A549 (cell line): ENCODE results near the gene TPST1. TPM values are rescaled to one million over a fixed set of nuclear protein-coding genes. Genes with fewer than 3 reads are reported as not detected.

Source experiments
- ATAC-seq, 2 experiments: fragments of 200-7000 bp in 1 of 2; fragments of >200 bp in 1 of 2; cut with Nextera tagmentation in 1 of 2; cut with Tn5 transposase in 1 of 2; 3 replicates each; pipeline versions ENCODE4 v1.8.0 to v1.9.1; 2018 to 2020; ENCODE audit warnings: mild to moderate bottlenecking in 1 of 2, moderate library complexity in 1 of 2
- CTCF ChIA-PET: fragments of 300-600 bp; sonication (Branson Sonifier 250); formaldehyde crosslinking; extraction: SDS; loops from one replicate; lab custom pipeline; 2021; ENCODE audit warnings: antibody characterized with exemption, inconsistent platforms; lab: Yijun Ruan, JAX
- POLR2A ChIA-PET: fragments of 350-600 bp; formaldehyde crosslinking; extraction: SDS; loops from one replicate; lab custom pipeline; 2021; ENCODE audit warnings: antibody characterized with exemption, inconsistent platforms; lab: Yijun Ruan, JAX
- DNase-seq, 2 experiments: peaks; one replicate each; pipeline versions ENCODE4 v3.0.0 to v3.0.0-alpha.2; 2011 to 2016; ENCODE audit warnings: low read depth in 1 of 2, low spot score in 1 of 2
- FAIRE-seq: peaks from 2 replicates; lab custom pipeline; 2011; peaks lifted over from hg19 to GRCh38; lab: Jason Lieb, UNC
- H3K27ac ChIP-seq, 2 experiments: fragments of >200 bp; sonication (Bioruptor Twin); formaldehyde crosslinking; 3 replicates each; pipeline ENCODE4 v1.5.1; 2016 to 2017
- H3K4me1 ChIP-seq: fragments of >200 bp; sonication (Bioruptor Twin); formaldehyde crosslinking; 3 replicates; pipeline ENCODE4 v1.6.1; 2016
- H3K4me2 ChIP-seq: fragments of >200 bp; sonication (Bioruptor Twin); formaldehyde crosslinking; 3 replicates; pipeline ENCODE4 v1.6.1; 2016
- H3K4me3 ChIP-seq: fragments of >200 bp; sonication (Bioruptor Twin); formaldehyde crosslinking; 3 replicates; pipeline ENCODE4 v1.5.1; 2016
- H3K9me3 ChIP-seq: fragments of >200 bp; sonication (Bioruptor Twin); formaldehyde crosslinking; 3 replicates; pipeline ENCODE4 v1.6.1; 2016
- BCL3 ChIP-seq: fragments of >200 bp; sonication (Bioruptor Twin); formaldehyde crosslinking; IDR thresholded peaks from 3 replicates; pipeline ENCODE4 v1.6.1; 2016
- CEBPB ChIP-seq, 2 experiments: fragments of >200 bp in 1 of 2; sonication (Bioruptor Twin) in 1 of 2; formaldehyde crosslinking in 1 of 2; IDR thresholded peaks; 2 replicates each; pipeline ENCODE4 v1.6.1; 2012 to 2016
- CHD2 ChIP-seq: fragments of 150-350 bp; IDR thresholded peaks from 2 replicates; pipeline ENCODE4 v1.6.1; 2014; ENCODE audit warnings: low read length; ENCODE audit not compliant: partially characterized antibody
- EHF ChIP-seq: fragments of 250-450 bp; sonication (Bioruptor Pico); IDR thresholded peaks from 2 replicates; pipeline ENCODE4 v1.5.0; 2020; ENCODE audit warnings: mild to moderate bottlenecking
- GATA3 ChIP-seq: IDR thresholded peaks from 2 replicates; pipeline ENCODE4 v1.6.1; 2012; ENCODE audit warnings: borderline replicate concordance
- HEYL ChIP-seq: fragments of 250-450 bp; sonication (Bioruptor Pico); IDR thresholded peaks from 2 replicates; pipeline ENCODE4 v1.8.0; 2021; ENCODE audit warnings: mild to moderate bottlenecking, moderate library complexity
- HOXB5 ChIP-seq: fragments of 250-450 bp; sonication (Bioruptor Pico); IDR thresholded peaks from 2 replicates; pipeline ENCODE4 v1.5.0; 2020; ENCODE audit warnings: mild to moderate bottlenecking, moderate library complexity
- KDM1A ChIP-seq: fragments of 200-600 bp; sonication (generic); IDR thresholded peaks from 2 replicates; pipeline ENCODE4 v1.6.1; 2016; ENCODE audit warnings: low read depth, mild to moderate bottlenecking
- MAFK ChIP-seq: fragments of 450-650 bp; IDR thresholded peaks from 2 replicates; pipeline ENCODE4 v1.6.1; 2014; ENCODE audit not compliant: partially characterized antibody
- NPAS2 ChIP-seq: fragments of 250-450 bp; sonication (Bioruptor Pico); IDR thresholded peaks from 2 replicates; pipeline ENCODE4 v1.8.0; 2022; ENCODE audit warnings: mild to moderate bottlenecking, moderate library complexity, borderline replicate concordance
- POLR2A ChIP-seq: IDR thresholded peaks from 2 replicates; pipeline ENCODE4 v1.6.1; 2012; ENCODE audit warnings: mild to moderate bottlenecking, low read length
- RCOR1 ChIP-seq: fragments of 150-350 bp; IDR thresholded peaks from 2 replicates; pipeline ENCODE4 v1.6.1; 2014; ENCODE audit warnings: antibody characterized with exemption, low read length, low read depth
- SREBF2 ChIP-seq: fragments of 450-650 bp; IDR thresholded peaks from 2 replicates; pipeline ENCODE4 v1.6.1; 2014; ENCODE audit warnings: mild to moderate bottlenecking, moderate library complexity
- TP53 ChIP-seq: fragments of 250-450 bp; sonication (Bioruptor Pico); IDR thresholded peaks from 2 replicates; pipeline ENCODE4 v1.5.0; 2021; ENCODE audit warnings: mild to moderate bottlenecking, moderate library complexity
- ZFP36 ChIP-seq: fragments of 450-650 bp; IDR thresholded peaks from 2 replicates; pipeline ENCODE4 v1.6.1; 2014; ENCODE audit warnings: borderline replicate concordance; ENCODE audit not compliant: partially characterized antibody
- WGBS: methylation state at CpG from one replicate; pipeline ENCODE4 v1.1.6; 2017; ENCODE audit errors: missing lambda C conversion rate; 5-methylcytosine and 5-hydroxymethylcytosine counted together
- polyA plus RNA-seq, 4 experiments: library from polyadenylated mRNA; depleted of rRNA in 3 of 4; stranded (reverse); fragments of >200 nt; fragmentation: RNase III in 1 of 4; extraction: RNeasy Plus Mini Kit Qiagen cat#74134 plus additional on column Dnase treatment in 1 of 4; gene quantifications; 2 replicates in 3 of 4; 3 replicates in 1 of 4; pipeline ENCODE4 v1.2.3, GENCODE V29; 2011 to 2017
- TF ChIP-seq, protein P1 (sequence below): fragments of 250-450 bp; sonication (Bioruptor Pico); IDR thresholded peaks from 2 replicates; pipeline ENCODE4 v1.5.0; 2020; ENCODE audit warnings: low read depth, mild to moderate bottlenecking, moderate library complexity
- TF ChIP-seq, protein P2 (sequence below): fragments of 250-450 bp; sonication (Bioruptor Pico); IDR thresholded peaks from 2 replicates; pipeline ENCODE4 v1.5.0; 2021; ENCODE audit warnings: mild to moderate bottlenecking, moderate library complexity, borderline replicate concordance
- TF ChIP-seq, protein P3 (sequence below): fragments of >200 bp; sonication (Bioruptor Twin); formaldehyde crosslinking; IDR thresholded peaks from 2 replicates; pipeline ENCODE4 v1.6.1; 2016

The TPST1 gene
- polyA plus RNA-seq, 2 of the 4 experiments (the other 2 are of a cell fraction): 14.6 to 20.4 TPM

DNA sequence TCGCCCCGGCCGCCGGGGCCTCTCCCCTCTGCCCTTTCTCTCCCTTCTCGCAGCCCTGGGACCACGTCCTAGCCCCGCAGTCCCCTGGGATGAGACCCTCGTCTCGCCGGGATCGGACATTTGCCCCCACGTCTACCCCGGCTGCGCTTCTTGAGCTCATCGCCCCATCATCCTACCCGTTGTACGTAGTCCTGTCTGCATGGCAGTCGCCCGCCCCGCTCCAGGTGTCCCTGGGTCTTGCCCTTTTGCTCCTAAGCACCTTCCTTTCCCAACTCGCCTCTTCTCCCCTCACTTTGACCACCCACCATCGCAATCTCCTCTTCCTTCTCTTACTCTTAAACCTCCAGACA lies 582 bp downstream of the TPST1 start (continued):
- TF ChIP-seq MAFK (no peak), RCOR1 (no peak), TP53 (CRISPR knock-in tag) (no peak), ZFP36 (no peak), NPAS2 (CRISPR knock-in tag) (no peak)
- TF ChIP-seq, protein P1, sequence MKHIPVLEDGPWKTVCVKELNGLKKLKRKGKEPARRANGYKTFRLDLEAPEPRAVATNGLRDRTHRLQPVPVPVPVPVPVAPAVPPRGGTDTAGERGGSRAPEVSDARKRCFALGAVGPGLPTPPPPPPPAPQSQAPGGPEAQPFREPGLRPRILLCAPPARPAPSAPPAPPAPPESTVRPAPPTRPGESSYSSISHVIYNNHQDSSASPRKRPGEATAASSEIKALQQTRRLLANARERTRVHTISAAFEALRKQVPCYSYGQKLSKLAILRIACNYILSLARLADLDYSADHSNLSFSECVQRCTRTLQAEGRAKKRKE: no peak
- TF ChIP-seq, protein P2, sequence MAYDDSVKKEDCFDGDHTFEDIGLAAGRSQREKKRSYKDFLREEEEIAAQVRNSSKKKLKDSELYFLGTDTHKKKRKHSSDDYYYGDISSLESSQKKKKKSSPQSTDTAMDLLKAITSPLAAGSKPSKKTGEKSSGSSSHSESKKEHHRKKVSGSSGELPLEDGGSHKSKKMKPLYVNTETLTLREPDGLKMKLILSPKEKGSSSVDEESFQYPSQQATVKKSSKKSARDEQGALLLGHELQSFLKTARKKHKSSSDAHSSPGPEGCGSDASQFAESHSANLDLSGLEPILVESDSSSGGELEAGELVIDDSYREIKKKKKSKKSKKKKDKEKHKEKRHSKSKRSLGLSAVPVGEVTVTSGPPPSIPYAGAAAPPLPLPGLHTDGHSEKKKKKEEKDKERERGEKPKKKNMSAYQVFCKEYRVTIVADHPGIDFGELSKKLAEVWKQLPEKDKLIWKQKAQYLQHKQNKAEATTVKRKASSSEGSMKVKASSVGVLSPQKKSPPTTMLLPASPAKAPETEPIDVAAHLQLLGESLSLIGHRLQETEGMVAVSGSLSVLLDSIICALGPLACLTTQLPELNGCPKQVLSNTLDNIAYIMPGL (CRISPR knock-in tag): no peak
- TF ChIP-seq, all 56 proteins: peak for 0

DNA sequence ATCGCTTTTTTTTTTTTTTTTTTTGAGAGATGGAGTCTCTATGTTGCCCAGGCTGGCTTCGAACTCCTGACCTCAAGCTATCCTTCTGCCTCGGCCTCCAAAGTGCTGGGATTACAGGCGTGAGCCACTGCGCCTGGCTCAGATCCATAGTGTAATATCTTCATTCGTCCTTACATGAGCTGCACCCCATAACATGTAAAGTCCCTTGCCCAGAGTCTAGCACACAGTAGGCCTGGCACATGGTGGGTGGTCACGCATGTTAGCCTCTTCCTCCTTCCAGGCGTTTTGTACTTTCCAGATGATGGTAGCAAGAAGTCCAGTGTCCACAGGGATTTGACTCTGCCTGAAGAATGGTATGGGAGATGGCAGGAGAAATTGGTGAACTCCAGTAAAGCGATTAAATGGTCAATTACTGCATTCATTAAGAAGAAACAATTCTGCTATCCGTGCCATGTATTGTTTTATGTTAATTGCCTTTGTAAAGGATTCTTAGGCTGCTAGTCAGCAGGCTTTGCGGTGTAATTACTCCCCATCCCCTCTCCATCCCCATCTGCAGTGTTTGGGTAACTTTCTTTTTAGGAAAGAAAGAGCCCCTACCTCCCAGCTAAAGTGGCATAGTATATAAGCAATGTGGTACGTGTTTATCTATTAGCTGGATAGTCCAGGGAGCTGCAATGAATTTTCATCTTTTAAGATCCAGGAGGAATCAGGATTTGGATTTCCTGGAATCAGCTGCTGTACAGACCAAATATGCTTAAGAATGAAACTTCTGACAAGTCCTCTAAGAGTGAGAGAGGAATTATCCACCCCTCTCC lies 1.2 kb downstream of the TPST1 start:
- H3K27ac ChIP-seq: peak overlapping the region; percentile 67 to 94; a peak in 4 of 6 replicates
- DNase-seq: no peak
- H3K4me2 ChIP-seq: peak overlapping the region; percentile 73
- 82% methylated on average over 12 of the region's 12 CpGs for whole genome bisulfite sequencing
- FAIRE-seq: no peak
- no peak for ATAC-seq
- ChIA-PET CTCF (interaction anchor here (0.7 to 2.2 kb wide), 4 partner anchors 12 to 204 kb away, joined by 3 to 8 read pairs (median 3); no protein-coding TSS in a partner anchor), POLR2A (interaction anchor here (0.6 to 0.7 kb wide), 5 partner anchors 11 to 78 kb away, joined by 3 to 4 read pairs (median 4); no protein-coding TSS in a partner anchor)
- peak overlapping the region; percentile 75 for H3K4me3 ChIP-seq
- 0 out of 3 replicates have a peak, but pooled peaks cover 6% of the 10 kb centered on the region for H3K4me1 ChIP-seq
- no peaks in the 10 kb centered on the region for H3K9me3 ChIP-seq
- TF ChIP-seq, protein P3, sequence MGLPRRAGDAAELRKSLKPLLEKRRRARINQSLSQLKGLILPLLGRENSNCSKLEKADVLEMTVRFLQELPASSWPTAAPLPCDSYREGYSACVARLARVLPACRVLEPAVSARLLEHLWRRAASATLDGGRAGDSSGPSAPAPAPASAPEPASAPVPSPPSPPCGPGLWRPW: no peak
- TF ChIP-seq HEYL (no peak), EHF (CRISPR knock-in tag) (no peak), CEBPB (IDR thresholded peaks at IDR 0.05) (no peak), BCL3 (no peak), SREBF2 (no peak), HOXB5 (no peak), POLR2A (no peak), CHD2 (no peak), ZFP36 (no peak), KDM1A (no peak), GATA3 (no peak)
- TF ChIP-seq, protein P1: no peak
- TF ChIP-seq, protein P2 (CRISPR knock-in tag): no peak
